Measurements from ENCODE around the gene CAPNS2. TPM values are rescaled to one million over a fixed set of nuclear protein-coding genes. Genes with fewer than 3 reads are reported as not detected.

CAPNS2 gene
- total and polyA plus RNA-seq, 11 donors: 0.72 TPM; not detected in 10

DNA sequence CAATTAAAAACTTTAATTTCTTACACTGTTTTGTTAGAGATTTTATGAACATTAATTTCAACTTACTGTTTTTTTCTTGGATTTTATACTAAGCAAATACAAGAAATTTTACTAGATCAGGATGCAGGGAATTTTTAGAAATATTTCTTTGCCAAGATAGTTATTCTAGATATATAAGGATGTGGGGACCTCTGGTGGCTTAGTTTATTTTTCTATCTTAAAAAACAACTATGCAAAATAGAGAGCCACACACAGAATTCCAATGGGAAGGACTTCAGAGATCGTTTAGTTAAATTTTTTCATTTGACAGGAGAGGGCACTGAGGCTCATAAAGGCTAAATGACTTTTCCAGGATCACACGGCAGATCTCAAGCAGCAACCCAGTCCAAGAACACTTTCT, 23.0 kb upstream of the CAPNS2 start:
- Histone ChIP-seq H3K4me1 (peaks cover 0 to 24% (median 0%) of the 10 kb centered on the region in 12 donors), H3K4me3 (no peak overlapping the region), H3K36me3 (peaks cover 0 to 23% (median 0%) of the 10 kb centered on the region in 9 donors), H3K27me3 (no peaks in the 10 kb centered on the region), H3K27ac (no peak overlapping the region), H3K9me3 (no peaks in the 10 kb centered on the region)
- DNase-seq (no peak), ATAC-seq (peak in 1 of 4 donors; percentile 67)
- WGBS, 4 donors: 18 to 34% (median 24%) methylated on average over 2 of the region's 2 CpGs
- intact Hi-C loops (cut with DNase I): loop anchor here (1.0 to 10.0 kb wide), 9 partner anchors 36 to 161 kb away; partner anchors contain the start of gene LPCAT2 (in 1 of the 10)
- TF ChIP-seq POLR2A (IDR thresholded peaks at IDR 0.05): no peak
- TF ChIP-seq, protein P1, sequence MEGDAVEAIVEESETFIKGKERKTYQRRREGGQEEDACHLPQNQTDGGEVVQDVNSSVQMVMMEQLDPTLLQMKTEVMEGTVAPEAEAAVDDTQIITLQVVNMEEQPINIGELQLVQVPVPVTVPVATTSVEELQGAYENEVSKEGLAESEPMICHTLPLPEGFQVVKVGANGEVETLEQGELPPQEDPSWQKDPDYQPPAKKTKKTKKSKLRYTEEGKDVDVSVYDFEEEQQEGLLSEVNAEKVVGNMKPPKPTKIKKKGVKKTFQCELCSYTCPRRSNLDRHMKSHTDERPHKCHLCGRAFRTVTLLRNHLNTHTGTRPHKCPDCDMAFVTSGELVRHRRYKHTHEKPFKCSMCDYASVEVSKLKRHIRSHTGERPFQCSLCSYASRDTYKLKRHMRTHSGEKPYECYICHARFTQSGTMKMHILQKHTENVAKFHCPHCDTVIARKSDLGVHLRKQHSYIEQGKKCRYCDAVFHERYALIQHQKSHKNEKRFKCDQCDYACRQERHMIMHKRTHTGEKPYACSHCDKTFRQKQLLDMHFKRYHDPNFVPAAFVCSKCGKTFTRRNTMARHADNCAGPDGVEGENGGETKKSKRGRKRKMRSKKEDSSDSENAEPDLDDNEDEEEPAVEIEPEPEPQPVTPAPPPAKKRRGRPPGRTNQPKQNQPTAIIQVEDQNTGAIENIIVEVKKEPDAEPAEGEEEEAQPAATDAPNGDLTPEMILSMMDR (IDR thresholded peaks at IDR 0.05): peak in 11 of 12 donors; percentile 20 to 69 (median 39)

DNA sequence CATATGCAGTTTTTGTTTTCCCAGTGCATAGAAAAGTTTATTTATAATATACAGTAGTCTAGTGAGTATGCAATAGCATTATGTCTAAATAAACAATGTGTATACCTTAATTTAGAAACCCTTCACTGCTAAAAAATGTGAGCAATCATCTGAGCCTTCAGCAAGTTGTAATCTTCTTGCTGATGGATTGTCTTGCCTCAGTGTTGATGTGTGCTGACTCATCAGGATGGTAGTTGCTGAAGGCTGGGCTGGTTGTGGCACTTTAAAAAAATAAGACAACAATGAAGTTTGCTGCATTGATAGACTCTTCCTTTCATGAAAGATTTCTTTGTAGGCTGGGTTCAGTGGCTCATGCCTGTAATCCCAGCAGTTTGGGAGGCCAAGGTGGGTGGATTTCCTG, 13.9 kb upstream of the CAPNS2 start:
- H3K27me3 ChIP-seq: no peaks in the 10 kb centered on the region
- no peak for ATAC-seq
- DNase-seq: no peak
- peaks cover 0 to 10% (median 0%) of the 10 kb centered on the region in 12 donors for H3K9me3 ChIP-seq
- no peak for TF ChIP-seq POLR2A (IDR thresholded peaks at IDR 0.05)
- TF ChIP-seq, protein P1 (IDR thresholded peaks at IDR 0.05): no peak
- intact Hi-C loops (cut with DNase I): no loop called here
- H3K4me3 ChIP-seq: no peak overlapping the region
- peaks cover 0 to 61% (median 31%) of the 10 kb centered on the region in 9 donors for H3K36me3 ChIP-seq
- H3K27ac ChIP-seq: no peak overlapping the region
- H3K4me1 ChIP-seq: no peaks in the 10 kb centered on the region

- H3K4me1 ChIP-seq: peaks cover 0 to 26% (median 4%) of the 10 kb centered on the region in 12 donors
- no peak for DNase-seq
- peaks cover 0 to 10% (median 0%) of the 10 kb centered on the region in 12 donors for H3K9me3 ChIP-seq
- H3K36me3 ChIP-seq: peaks cover 0 to 53% (median 24%) of the 10 kb centered on the region in 9 donors
- H3K4me3 ChIP-seq: no peak overlapping the region
- intact Hi-C loops (cut with DNase I): no loop called here
- no peak for ATAC-seq
- whole genome bisulfite sequencing, 4 donors: 67 to 92% (median 90%) methylated on average over 2 of the region's 2 CpGs
- TF ChIP-seq, protein P1 (IDR thresholded peaks at IDR 0.05): no peak
- no peak for TF ChIP-seq POLR2A (IDR thresholded peaks at IDR 0.05)
- H3K27me3 ChIP-seq: no peaks in the 10 kb centered on the region
- H3K27ac ChIP-seq: no peak overlapping the region
Measured at GRCh38 chr16:55555436-55555835, 11.0 kb upstream of the CAPNS2 start.

GRCh38 chr16:55557186-55557585, 9.3 kb upstream of the CAPNS2 start:
- no peak overlapping the region for H3K4me3 ChIP-seq
- intact Hi-C loops (cut with DNase I): no loop called here
- ATAC-seq (no peak), DNase-seq (no peak)
- H3K4me1 ChIP-seq: peaks cover 0 to 29% (median 4%) of the 10 kb centered on the region in 12 donors
- H3K27ac ChIP-seq: no peak overlapping the region
- TF ChIP-seq, protein P1 (IDR thresholded peaks at IDR 0.05): no peak
- TF ChIP-seq POLR2A (IDR thresholded peaks at IDR 0.05): no peak
- peaks cover 0 to 36% (median 9%) of the 10 kb centered on the region in 9 donors for H3K36me3 ChIP-seq
- H3K27me3 ChIP-seq: no peaks in the 10 kb centered on the region
- H3K9me3 ChIP-seq: peaks cover 0 to 10% (median 0%) of the 10 kb centered on the region in 12 donors

Data from heart left ventricle (tissue), 16 donors.